ENCODE results near the gene ZNF236. TPM values are rescaled to one million over a fixed set of nuclear protein-coding genes. Genes with fewer than 3 reads are reported as not detected.

The ZNF236 gene
- total and polyA plus RNA-seq, 2 of the 13 experiments (the other 11 are each of a cell fraction or from before 2014, with no cell fraction given), result 3.0 to 7.2 TPM

- no peaks in the 10 kb centered on the region for H3K9me3 ChIP-seq (ENCODE audit: low read length)
- H3K27me3 ChIP-seq (ENCODE audit: control insufficient read depth in 1 of 2, insufficient read depth in 2 of 2, low read length in 2 of 2), result no peaks in the 10 kb centered on the region
- in situ Hi-C loops (cut with HindIII; ENCODE audit: extremely low pct_ligation_motif_present, low pct_unique_long_range_greater_than_20kb), result no loop called here
- H3K27ac ChIP-seq (ENCODE audit: extremely low read length, insufficient read depth, low read length), result no peak overlapping the region
- intact Hi-C loops (cut with micrococcal nuclease; ENCODE audit: unreplicated experiment), result no loop called here
- FAIRE-seq (no peak), ATAC-seq (no peak), DNase-seq (ENCODE audit: low spot score) (no peak)
- CTCF ChIA-PET (ENCODE audit: low intra/inter-chr PET ratio, low total read pairs), result no interaction called here
- POLR2A ChIA-PET, result no interaction called here
- no peaks in the 10 kb centered on the region for H4K20me1 ChIP-seq (ENCODE audit: insufficient read depth, low read length)
- H3K4me3 ChIP-seq (replicated peaks in 1 of 3; ENCODE audit: insufficient read depth in 1 of 3, low read depth in 2 of 3, low read length in 3 of 3), result no peak overlapping the region
- no peak overlapping the region for H3K4me2 ChIP-seq (ENCODE audit: low read depth, low read length)
- H3K79me2 ChIP-seq (ENCODE audit: insufficient read depth, low read length), result no peaks in the 10 kb centered on the region
- WGBS (ENCODE audit: low lambda C conversion rate), result 98% methylated on average over 22 of the region's 37 CpGs
- no TSS peak for BruUV-seq (replicated peaks)
- H2AFZ ChIP-seq (ENCODE audit: low read length), result no peak overlapping the region
- no peak overlapping the region for H3K9ac ChIP-seq (ENCODE audit: insufficient read depth, low read depth, low read length)
- no peaks in the 10 kb centered on the region for H3K4me1 ChIP-seq (ENCODE audit: insufficient read depth, low read length)
- peaks cover 25 to 35% of the 10 kb centered on the region in 2 experiments for H3K36me3 ChIP-seq (replicated peaks in 1 of 2; ENCODE audit: control insufficient read depth in 1 of 2, insufficient read depth in 2 of 2, low read length in 2 of 2)
- TF ChIP-seq ZNF329 (CRISPR knock-in tag; IDR thresholded peaks at IDR 0.05; ENCODE audit: low read depth), result no peak
- TF ChIP-seq, protein P1, sequence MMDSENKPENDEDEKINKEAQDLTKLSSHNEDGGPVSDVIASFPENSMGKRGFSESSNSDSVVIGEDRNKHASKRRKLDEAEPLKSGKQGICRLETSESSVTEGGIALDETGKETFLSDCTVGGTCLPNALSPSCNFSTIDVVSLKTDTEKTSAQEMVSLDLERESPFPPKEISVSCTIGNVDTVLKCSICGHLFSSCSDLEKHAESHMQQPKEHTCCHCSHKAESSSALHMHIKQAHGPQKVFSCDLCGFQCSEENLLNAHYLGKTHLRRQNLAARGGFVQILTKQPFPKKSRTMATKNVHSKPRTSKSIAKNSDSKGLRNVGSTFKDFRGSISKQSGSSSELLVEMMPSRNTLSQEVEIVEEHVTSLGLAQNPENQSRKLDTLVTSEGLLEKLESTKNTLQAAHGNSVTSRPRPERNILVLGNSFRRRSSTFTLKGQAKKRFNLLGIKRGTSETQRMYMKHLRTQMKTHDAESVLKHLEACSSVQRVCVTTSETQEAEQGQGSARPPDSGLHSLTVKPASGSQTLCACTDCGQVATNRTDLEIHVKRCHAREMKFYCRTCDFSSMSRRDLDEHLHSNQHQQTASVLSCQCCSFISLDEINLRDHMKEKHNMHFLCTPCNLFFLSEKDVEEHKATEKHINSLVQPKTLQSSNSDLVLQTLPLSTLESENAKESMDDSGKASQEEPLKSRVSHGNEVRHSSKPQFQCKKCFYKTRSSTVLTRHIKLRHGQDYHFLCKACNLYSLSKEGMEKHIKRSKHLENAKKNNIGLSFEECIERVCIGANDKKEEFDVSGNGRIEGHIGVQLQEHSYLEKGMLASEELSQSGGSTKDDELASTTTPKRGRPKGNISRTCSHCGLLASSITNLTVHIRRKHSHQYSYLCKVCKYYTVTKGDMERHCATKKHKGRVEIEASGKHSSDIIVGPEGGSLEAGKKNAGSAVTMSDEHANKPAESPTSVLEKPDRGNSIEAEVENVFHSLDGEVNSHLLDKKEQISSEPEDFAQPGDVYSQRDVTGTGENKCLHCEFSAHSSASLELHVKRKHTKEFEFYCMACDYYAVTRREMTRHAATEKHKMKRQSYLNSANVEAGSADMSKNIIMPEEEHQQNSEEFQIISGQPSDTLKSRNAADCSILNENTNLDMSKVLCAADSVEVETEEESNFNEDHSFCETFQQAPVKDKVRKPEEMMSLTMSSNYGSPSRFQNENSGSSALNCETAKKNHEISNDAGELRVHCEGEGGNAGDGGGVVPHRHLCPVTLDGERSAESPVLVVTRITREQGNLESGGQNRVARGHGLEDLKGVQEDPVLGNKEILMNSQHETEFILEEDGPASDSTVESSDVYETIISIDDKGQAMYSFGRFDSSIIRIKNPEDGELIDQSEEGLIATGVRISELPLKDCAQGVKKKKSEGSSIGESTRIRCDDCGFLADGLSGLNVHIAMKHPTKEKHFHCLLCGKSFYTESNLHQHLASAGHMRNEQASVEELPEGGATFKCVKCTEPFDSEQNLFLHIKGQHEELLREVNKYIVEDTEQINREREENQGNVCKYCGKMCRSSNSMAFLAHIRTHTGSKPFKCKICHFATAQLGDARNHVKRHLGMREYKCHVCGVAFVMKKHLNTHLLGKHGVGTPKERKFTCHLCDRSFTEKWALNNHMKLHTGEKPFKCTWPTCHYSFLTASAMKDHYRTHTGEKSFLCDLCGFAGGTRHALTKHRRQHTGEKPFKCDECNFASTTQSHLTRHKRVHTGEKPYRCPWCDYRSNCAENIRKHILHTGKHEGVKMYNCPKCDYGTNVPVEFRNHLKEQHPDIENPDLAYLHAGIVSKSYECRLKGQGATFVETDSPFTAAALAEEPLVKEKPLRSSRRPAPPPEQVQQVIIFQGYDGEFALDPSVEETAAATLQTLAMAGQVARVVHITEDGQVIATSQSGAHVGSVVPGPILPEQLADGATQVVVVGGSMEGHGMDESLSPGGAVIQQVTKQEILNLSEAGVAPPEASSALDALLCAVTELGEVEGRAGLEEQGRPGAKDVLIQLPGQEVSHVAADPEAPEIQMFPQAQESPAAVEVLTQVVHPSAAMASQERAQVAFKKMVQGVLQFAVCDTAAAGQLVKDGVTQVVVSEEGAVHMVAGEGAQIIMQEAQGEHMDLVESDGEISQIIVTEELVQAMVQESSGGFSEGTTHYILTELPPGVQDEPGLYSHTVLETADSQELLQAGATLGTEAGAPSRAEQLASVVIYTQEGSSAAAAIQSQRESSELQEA (CRISPR knock-in tag; IDR thresholded peaks at IDR 0.05; ENCODE audit: not compliant biosample characterization), result no peak
- no peak for TF ChIP-seq NFIC (IDR thresholded peaks at IDR 0.05; ENCODE audit: low read length)
- TF ChIP-seq ZNF577 (CRISPR knock-in tag; IDR thresholded peaks at IDR 0.05; ENCODE audit: borderline replicate concordance, low read depth), result no peak
- TF ChIP-seq, protein P2, sequence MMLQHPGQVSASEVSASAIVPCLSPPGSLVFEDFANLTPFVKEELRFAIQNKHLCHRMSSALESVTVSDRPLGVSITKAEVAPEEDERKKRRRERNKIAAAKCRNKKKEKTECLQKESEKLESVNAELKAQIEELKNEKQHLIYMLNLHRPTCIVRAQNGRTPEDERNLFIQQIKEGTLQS (CRISPR knock-in tag; IDR thresholded peaks at IDR 0.05), result no peak
- no peak for TF ChIP-seq TBL1XR1 (IDR thresholded peaks at IDR 0.05; ENCODE audit: borderline replicate concordance, low read length, partially characterized antibody)
- TF ChIP-seq TAF15 (IDR thresholded peaks at IDR 0.05; ENCODE audit: low read depth, low read length, poor library complexity, severe bottlenecking), result no peak
- TF ChIP-seq ZNF253 (CRISPR knock-in tag; IDR thresholded peaks at IDR 0.05; ENCODE audit: borderline replicate concordance), result no peak
- TF ChIP-seq, protein P3, sequence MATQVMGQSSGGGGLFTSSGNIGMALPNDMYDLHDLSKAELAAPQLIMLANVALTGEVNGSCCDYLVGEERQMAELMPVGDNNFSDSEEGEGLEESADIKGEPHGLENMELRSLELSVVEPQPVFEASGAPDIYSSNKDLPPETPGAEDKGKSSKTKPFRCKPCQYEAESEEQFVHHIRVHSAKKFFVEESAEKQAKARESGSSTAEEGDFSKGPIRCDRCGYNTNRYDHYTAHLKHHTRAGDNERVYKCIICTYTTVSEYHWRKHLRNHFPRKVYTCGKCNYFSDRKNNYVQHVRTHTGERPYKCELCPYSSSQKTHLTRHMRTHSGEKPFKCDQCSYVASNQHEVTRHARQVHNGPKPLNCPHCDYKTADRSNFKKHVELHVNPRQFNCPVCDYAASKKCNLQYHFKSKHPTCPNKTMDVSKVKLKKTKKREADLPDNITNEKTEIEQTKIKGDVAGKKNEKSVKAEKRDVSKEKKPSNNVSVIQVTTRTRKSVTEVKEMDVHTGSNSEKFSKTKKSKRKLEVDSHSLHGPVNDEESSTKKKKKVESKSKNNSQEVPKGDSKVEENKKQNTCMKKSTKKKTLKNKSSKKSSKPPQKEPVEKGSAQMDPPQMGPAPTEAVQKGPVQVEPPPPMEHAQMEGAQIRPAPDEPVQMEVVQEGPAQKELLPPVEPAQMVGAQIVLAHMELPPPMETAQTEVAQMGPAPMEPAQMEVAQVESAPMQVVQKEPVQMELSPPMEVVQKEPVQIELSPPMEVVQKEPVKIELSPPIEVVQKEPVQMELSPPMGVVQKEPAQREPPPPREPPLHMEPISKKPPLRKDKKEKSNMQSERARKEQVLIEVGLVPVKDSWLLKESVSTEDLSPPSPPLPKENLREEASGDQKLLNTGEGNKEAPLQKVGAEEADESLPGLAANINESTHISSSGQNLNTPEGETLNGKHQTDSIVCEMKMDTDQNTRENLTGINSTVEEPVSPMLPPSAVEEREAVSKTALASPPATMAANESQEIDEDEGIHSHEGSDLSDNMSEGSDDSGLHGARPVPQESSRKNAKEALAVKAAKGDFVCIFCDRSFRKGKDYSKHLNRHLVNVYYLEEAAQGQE (IDR thresholded peaks at IDR 0.05; ENCODE audit: borderline replicate concordance in 1 of 2, low read depth in 1 of 2, low read length in 2 of 2), result no peak
- TF ChIP-seq SOX5 (CRISPR knock-in tag; IDR thresholded peaks at IDR 0.05; ENCODE audit: borderline replicate concordance), result no peak
Observed at GRCh38 chr18:76894566-76895346, 72.4 kb downstream of the ZNF236 start.
